ENCODE data around the gene DOK4. TPM values are rescaled to one million over a fixed set of nuclear protein-coding genes. Genes with fewer than 3 reads are reported as not detected.

The DOK4 gene
- total and polyA plus RNA-seq, 2 of the 8 experiments (the other 6 are each of a cell fraction or from before 2014, with no cell fraction given), result 24.0 to 28.9 TPM

- TF ChIP-seq SP4 (IDR thresholded peaks at IDR 0.05; ENCODE audit: low read length) (no peak), RAD21 (IDR thresholded peaks at IDR 0.05 in 1 of 2, conservative IDR thresholded peaks at IDR 0.05 in 1 of 2; ENCODE audit: low read depth in 2 of 2, low read length in 2 of 2) (peak; percentile 94 to 97)
Observed at GRCh38 chr16:57519796-57520360, 33.6 kb upstream of the DOK4 start (continued).

All from H1 (cell line).